Measurements from ENCODE around the gene GRIK3. TPM values are rescaled to one million over a fixed set of nuclear protein-coding genes. Genes with fewer than 3 reads are reported as not detected.

Gene GRIK3
- polyA plus RNA-seq, 1 donor (not counting 4 experiments of a cell fraction or from before 2014, with no cell fraction given), result not detected

DNA sequence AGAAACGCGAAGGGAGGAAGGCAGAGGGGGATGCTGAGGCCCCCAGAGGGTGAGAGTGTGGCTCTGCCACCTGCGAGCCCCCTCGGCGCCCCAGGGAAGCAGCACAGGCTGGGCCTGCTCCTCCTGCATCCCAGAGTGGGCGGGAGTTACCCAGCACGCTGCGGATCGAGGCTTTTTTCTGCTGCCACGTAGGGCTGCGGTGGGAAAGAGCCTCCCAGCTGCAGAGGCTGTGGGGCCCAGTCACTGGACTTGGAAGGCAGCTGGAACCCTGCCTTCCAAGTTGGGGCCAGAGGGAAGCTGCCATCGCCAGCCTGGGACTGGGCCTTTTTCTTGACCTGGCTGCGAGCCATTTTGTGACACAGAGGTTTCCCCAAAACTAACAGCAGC, 2.3 kb upstream of the GRIK3 start:
- Histone ChIP-seq H2AFZ (ENCODE audit: control insufficient read depth, low read length) (no peak overlapping the region), H3K36me3 (ENCODE audit: control insufficient read depth in 2 of 2, extremely low read depth in 1 of 2, insufficient read depth in 2 of 2, low read length in 2 of 2) (no peaks in the 10 kb centered on the region), H3K4me2 (ENCODE audit: control insufficient read depth, extremely low read depth, insufficient read depth, low read depth, low read length) (no peak overlapping the region), H3K4me3 (ENCODE audit: control insufficient read depth in 2 of 3, extremely low read depth in 1 of 3, insufficient read depth in 2 of 3, low read depth in 1 of 3, low read length in 3 of 3) (no peak overlapping the region), H3K27me3 (ENCODE audit: control insufficient read depth, extremely low read depth, insufficient read depth, low read length) (peaks cover 68% of the 10 kb centered on the region), H3K79me2 (ENCODE audit: control insufficient read depth, insufficient read depth, low read length) (no peaks in the 10 kb centered on the region), H3K9ac (ENCODE audit: control insufficient read depth, extremely low read depth, insufficient read depth, low read length) (no peak overlapping the region), H3K9me3 (ENCODE audit: control insufficient read depth, low read depth, low read length) (no peaks in the 10 kb centered on the region), H3K9me1 (ENCODE audit: control insufficient read depth, extremely low read depth, insufficient read depth, low read length) (no peaks in the 10 kb centered on the region), H3K27ac (ENCODE audit: control insufficient read depth, insufficient read depth, low read length) (no peak overlapping the region), H4K20me1 (ENCODE audit: control insufficient read depth, extremely low read depth, insufficient read depth, low read length) (no peaks in the 10 kb centered on the region), H3K4me1 (ENCODE audit: control insufficient read depth, extremely low read depth, insufficient read depth, low read length) (no peaks in the 10 kb centered on the region)
- dilution Hi-C loops (cut with MboI; ENCODE audit: extremely low pct_ligation_motif_present, low sequenced_read_pairs), result no loop called here
- no peak for FAIRE-seq
- TF ChIP-seq EZH2 (IDR thresholded peaks at IDR 0.05; ENCODE audit: low read length), result no peak
- no peak for TF ChIP-seq CTCF (optimal IDR thresholded peaks at IDR 0.05 in 1 of 3, IDR thresholded peaks at IDR 0.05 in 1 of 3, conservative IDR thresholded peaks at IDR 0.05 in 1 of 3; ENCODE audit: extremely low read depth in 1 of 3, insufficient read depth in 2 of 3, low read length in 3 of 3)
- DNase-seq (ENCODE audit: low read depth, low spot score), result no peak

DNA sequence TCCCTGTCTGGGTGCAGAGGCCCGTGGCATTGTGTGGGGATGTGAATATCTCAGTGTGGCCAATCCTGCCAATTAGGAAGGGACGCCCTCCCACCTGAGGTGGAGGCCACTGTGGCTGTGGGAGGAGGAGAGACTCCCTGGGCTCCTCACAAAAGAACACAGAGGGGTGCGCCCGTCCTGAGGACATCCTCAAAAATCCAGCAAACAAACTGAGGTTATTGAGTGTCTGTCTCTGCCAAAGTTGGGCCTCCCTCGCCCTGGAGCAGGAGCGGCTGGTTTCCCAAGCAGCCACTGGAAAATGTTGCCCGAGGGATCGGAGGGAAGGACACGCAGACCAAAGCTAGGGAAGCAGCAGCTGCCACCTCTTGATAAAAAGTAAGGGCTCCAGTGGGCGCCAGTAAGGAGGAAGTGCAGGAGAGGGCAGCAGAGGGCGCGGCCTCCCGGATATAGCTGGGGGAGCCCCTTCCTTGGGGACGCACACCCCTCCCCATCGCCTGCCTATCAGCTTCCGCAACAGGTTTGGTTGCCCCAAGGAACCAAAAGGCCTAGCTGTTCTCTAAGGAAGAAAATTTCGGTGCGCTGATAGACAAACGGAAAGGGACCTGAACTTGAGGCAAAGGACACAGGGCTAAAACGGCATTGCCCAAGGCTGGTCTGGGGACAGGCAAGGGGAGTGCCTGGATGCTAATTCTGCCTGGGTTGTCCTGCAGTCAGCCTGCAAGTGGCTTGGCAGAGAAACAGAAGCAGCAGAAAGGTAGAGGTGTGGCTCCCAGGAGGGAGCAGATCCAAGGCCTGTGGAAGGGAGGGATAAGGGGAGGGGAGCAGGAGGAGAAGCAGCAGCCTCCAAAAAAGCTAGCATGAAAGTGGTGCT, 1.7 kb upstream of the GRIK3 start:
- H3K4me1 ChIP-seq (ENCODE audit: control insufficient read depth, extremely low read depth, insufficient read depth, low read length), result no peaks in the 10 kb centered on the region
- FAIRE-seq, result no peak
- H3K27me3 ChIP-seq (ENCODE audit: control insufficient read depth, extremely low read depth, insufficient read depth, low read length), result peaks cover 73% of the 10 kb centered on the region

More for the DNA sequence above, 1.7 kb upstream of the GRIK3 start:
- Histone ChIP-seq H4K20me1 (ENCODE audit: control insufficient read depth, extremely low read depth, insufficient read depth, low read length) (no peaks in the 10 kb centered on the region), H2AFZ (ENCODE audit: control insufficient read depth, low read length) (no peak overlapping the region), H3K9ac (ENCODE audit: control insufficient read depth, extremely low read depth, insufficient read depth, low read length) (no peak overlapping the region), H3K4me3 (ENCODE audit: control insufficient read depth in 2 of 3, extremely low read depth in 1 of 3, insufficient read depth in 2 of 3, low read depth in 1 of 3, low read length in 3 of 3) (no peak overlapping the region), H3K9me3 (ENCODE audit: control insufficient read depth, low read depth, low read length) (no peaks in the 10 kb centered on the region), H3K27ac (ENCODE audit: control insufficient read depth, insufficient read depth, low read length) (no peak overlapping the region), H3K79me2 (ENCODE audit: control insufficient read depth, insufficient read depth, low read length) (no peaks in the 10 kb centered on the region), H3K9me1 (ENCODE audit: control insufficient read depth, extremely low read depth, insufficient read depth, low read length) (no peaks in the 10 kb centered on the region), H3K4me2 (ENCODE audit: control insufficient read depth, extremely low read depth, insufficient read depth, low read depth, low read length) (no peak overlapping the region), H3K36me3 (ENCODE audit: control insufficient read depth in 2 of 2, extremely low read depth in 1 of 2, insufficient read depth in 2 of 2, low read length in 2 of 2) (no peaks in the 10 kb centered on the region)
- TF ChIP-seq EZH2 (IDR thresholded peaks at IDR 0.05; ENCODE audit: low read length), result peak; percentile 64
- no peak for TF ChIP-seq CTCF (optimal IDR thresholded peaks at IDR 0.05 in 1 of 3, IDR thresholded peaks at IDR 0.05 in 1 of 3, conservative IDR thresholded peaks at IDR 0.05 in 1 of 3; ENCODE audit: extremely low read depth in 1 of 3, insufficient read depth in 2 of 3, low read length in 3 of 3)
- no peak for DNase-seq (ENCODE audit: low read depth, low spot score)
- dilution Hi-C loops (cut with MboI; ENCODE audit: extremely low pct_ligation_motif_present, low sequenced_read_pairs), result no loop called here
